Panc1 (cell line): ENCODE measurements around the gene ZDHHC11.

Source experiments
- POLR2AphosphoS5 ChIP-seq: IDR thresholded peaks from 2 replicates; pipeline ENCODE4 v1.6.1; 2012; ENCODE audit warnings: mild to moderate bottlenecking, low read depth, low read length, moderate library complexity
- REST ChIP-seq, 2 experiments: IDR thresholded peaks; 2 replicates each; pipeline ENCODE4 v1.6.1; 2011 to 2012; ENCODE audit warnings: low read depth in 2 of 2, control low read depth in 1 of 2, low read length in 1 of 2, mild to moderate bottlenecking in 1 of 2, moderate library complexity in 1 of 2; ENCODE audit not compliant: insufficient read depth in 1 of 2
- SIN3A ChIP-seq: IDR thresholded peaks from 2 replicates; pipeline ENCODE4 v1.6.1; 2012; ENCODE audit warnings: low read depth, mild to moderate bottlenecking, low read length, moderate library complexity, borderline replicate concordance; ENCODE audit not compliant: insufficient read depth
- TCF7L2 ChIP-seq: IDR thresholded peaks from 2 replicates; pipeline ENCODE4 v1.6.1; 2011; ENCODE audit warnings: mild to moderate bottlenecking, low read depth, low read length, inconsistent platforms
- TF ChIP-seq, protein P1 (sequence below): fragments of 450-650 bp; IDR thresholded peaks from 2 replicates; pipeline ENCODE4 v1.5.1; 2017; ENCODE audit warnings: mild to moderate bottlenecking

DNA sequence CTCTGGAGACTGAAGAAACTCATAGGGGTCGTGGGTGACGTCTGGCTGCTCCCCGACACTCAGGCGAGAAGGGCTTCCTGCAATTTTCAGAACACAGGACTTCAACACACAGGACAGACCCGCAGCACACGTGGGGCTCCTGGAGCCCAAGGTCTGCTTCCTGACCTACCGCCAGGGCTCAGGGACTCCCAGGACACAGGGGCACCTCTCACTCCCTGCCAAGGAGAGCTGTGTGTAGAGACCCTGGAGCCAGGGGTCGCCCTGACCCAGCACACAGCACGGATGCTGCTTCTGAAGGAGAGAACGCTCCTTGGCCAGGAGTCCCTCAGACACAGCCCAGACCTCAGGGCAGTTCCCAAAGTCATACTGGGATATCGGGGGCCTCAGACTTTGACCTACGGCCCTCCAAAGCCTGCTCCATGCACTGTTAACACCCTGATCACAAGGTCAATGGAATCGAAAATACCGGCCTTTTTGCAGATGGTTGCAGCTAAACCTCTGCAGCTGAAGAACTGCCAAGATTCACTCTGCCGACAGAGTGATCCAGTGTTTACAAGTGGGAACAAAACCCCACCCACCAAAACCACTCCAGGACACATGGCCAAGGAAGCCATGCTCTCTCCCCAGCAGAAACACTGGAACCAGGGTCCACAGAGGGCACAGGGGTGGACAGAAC is 13.8 kb upstream of the ZDHHC11 start:
- TF ChIP-seq, protein P1, sequence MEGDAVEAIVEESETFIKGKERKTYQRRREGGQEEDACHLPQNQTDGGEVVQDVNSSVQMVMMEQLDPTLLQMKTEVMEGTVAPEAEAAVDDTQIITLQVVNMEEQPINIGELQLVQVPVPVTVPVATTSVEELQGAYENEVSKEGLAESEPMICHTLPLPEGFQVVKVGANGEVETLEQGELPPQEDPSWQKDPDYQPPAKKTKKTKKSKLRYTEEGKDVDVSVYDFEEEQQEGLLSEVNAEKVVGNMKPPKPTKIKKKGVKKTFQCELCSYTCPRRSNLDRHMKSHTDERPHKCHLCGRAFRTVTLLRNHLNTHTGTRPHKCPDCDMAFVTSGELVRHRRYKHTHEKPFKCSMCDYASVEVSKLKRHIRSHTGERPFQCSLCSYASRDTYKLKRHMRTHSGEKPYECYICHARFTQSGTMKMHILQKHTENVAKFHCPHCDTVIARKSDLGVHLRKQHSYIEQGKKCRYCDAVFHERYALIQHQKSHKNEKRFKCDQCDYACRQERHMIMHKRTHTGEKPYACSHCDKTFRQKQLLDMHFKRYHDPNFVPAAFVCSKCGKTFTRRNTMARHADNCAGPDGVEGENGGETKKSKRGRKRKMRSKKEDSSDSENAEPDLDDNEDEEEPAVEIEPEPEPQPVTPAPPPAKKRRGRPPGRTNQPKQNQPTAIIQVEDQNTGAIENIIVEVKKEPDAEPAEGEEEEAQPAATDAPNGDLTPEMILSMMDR: no peak
- no peak for TF ChIP-seq TCF7L2
- TF ChIP-seq REST (IDR thresholded peaks at IDR 0.05; ENCODE audit: insufficient read depth in 1 of 2, low read depth in 2 of 2, low read length in 1 of 2): no peak
- TF ChIP-seq POLR2AphosphoS5: no peak
- no peak for TF ChIP-seq SIN3A
